ENCODE data around the gene HLA-DMB. TPM values are rescaled to one million over a fixed set of nuclear protein-coding genes. Genes with fewer than 3 reads are reported as not detected.

Gene HLA-DMB
- total and polyA plus RNA-seq, 10 of the 15 experiments (the other 5 are each of a cell fraction or from before 2014, with no cell fraction given), result 114 to 173 (median 150) TPM

DNA sequence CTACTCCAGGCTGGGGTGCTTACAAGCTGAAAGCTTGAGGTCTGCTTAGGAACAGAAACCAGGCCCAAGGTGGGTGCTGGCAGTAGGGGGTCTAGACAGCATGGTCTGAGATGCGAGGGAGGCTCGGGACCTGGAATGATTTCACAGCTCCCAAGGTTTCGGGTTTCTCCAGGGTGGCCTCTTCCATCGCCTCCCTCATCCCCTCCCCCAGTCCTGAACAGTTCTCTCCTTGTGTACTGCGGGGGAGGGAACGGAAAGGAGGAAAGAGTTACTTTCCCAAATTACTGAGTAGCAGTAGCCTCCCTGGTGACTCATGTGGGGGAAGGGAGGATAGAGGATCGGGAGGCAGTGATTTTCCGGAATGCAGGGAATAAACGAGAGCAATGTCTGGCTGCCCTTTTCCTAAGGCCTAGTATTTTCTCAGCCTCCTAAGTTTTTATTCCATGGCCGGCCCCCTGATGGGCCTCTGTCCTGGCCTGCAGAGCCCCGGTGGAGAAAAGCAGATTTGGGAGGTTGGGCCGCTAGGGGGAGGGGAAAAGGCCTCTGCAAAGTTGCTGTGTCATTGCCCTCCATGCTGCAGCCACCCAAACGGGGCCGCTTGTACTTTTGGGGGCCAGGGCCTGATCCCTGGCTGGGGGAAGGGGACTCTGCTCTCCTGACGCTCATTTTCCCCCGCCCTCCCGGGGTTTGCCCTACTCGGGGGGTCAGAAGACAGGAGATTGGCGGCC is 29.0 kb upstream of the HLA-DMB start (continued):
- TF ChIP-seq, protein P1, sequence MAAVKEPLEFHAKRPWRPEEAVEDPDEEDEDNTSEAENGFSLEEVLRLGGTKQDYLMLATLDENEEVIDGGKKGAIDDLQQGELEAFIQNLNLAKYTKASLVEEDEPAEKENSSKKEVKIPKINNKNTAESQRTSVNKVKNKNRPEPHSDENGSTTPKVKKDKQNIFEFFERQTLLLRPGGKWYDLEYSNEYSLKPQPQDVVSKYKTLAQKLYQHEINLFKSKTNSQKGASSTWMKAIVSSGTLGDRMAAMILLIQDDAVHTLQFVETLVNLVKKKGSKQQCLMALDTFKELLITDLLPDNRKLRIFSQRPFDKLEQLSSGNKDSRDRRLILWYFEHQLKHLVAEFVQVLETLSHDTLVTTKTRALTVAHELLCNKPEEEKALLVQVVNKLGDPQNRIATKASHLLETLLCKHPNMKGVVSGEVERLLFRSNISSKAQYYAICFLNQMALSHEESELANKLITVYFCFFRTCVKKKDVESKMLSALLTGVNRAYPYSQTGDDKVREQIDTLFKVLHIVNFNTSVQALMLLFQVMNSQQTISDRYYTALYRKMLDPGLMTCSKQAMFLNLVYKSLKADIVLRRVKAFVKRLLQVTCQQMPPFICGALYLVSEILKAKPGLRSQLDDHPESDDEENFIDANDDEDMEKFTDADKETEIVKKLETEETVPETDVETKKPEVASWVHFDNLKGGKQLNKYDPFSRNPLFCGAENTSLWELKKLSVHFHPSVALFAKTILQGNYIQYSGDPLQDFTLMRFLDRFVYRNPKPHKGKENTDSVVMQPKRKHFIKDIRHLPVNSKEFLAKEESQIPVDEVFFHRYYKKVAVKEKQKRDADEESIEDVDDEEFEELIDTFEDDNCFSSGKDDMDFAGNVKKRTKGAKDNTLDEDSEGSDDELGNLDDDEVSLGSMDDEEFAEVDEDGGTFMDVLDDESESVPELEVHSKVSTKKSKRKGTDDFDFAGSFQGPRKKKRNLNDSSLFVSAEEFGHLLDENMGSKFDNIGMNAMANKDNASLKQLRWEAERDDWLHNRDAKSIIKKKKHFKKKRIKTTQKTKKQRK (IDR thresholded peaks at IDR 0.05; ENCODE audit: low read depth, low read length), result no peak
- TF ChIP-seq IRF4 (IDR thresholded peaks at IDR 0.05; ENCODE audit: low read depth, low read length), result no peak

DNA sequence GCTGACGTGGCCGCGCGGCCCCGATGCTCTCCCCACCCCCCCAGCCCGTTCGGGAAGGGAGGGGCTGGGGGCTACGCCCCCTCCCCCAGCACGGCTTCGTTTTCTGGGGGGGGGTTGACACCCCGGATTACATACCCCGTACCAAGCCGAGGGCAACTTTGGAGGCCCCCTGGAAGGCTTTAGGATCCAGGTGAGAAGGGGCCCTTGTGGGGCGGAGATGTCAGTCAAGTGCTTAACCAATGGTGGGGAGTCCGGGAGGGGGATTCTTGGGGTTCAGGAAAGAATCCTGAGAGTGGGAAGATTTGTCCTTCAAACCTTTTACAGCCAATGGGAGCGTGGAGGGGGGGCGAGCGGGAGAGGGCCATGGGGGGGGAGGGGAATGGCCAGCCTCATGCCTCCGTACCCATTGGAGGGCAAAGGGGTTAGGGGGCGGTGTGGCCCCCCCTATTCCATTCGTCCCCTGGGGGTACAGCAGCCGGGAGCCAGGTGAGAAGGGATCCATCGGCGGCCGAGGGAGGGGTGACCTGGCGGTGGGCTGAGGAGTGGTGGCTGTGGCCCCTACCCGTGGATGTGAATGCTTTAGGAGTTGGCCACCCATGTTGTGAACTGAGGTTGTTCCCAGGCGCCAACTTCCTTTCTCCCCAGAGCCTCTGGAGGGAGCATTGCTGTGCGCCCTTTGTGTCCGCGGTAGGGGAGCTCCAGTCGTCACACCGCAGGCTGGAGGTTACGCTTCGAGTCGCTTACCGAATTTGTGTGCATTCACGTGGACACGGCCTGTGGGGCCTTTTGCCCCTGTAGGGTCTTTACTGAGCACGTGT is 28.2 kb upstream of the HLA-DMB start:
- Histone ChIP-seq H3K36me3 (ENCODE audit: control insufficient read depth in 2 of 2, insufficient read depth in 2 of 2, low read length in 1 of 2) (peaks cover 9 to 13% of the 10 kb centered on the region in 2 experiments), H2AFZ (ENCODE audit: control insufficient read depth, low read depth, low read length) (no peak overlapping the region; the same call in 1 of the 2 replicates), H3K9me3 (replicated peaks; ENCODE audit: control insufficient read depth, insufficient read depth, low read length) (no peaks in the 10 kb centered on the region), H3K4me2 (ENCODE audit: control insufficient read depth, insufficient read depth) (peak overlapping the region; percentile 68), H3K4me3 (peak overlapping the region; percentile 90), H3K27me3 (replicated peaks in 1 of 2; ENCODE audit: control insufficient read depth in 2 of 2, insufficient read depth in 2 of 2, low read length in 1 of 2) (no peaks in the 10 kb centered on the region), H3K79me2 (ENCODE audit: control insufficient read depth, insufficient read depth, low read length) (peaks cover 78% of the 10 kb centered on the region), H3K27ac (ENCODE audit: control insufficient read depth, insufficient read depth) (peak overlapping the region; percentile 100), H3K9ac (ENCODE audit: control insufficient read depth, insufficient read depth, low read length) (peak overlapping the region; percentile 100), H4K20me1 (ENCODE audit: control insufficient read depth, insufficient read depth) (peaks cover 15% of the 10 kb centered on the region), H3K4me1 (ENCODE audit: control insufficient read depth, insufficient read depth, low read length) (peaks cover 8% of the 10 kb centered on the region)
- ATAC-seq (peak; percentile 10), DNase-seq (ENCODE audit: low read depth, low spot score) (no peak), FAIRE-seq (no peak)
- WGBS (ENCODE audit: insufficient coverage, insufficient replicate concordance, low lambda C conversion rate, missing lambda C conversion rate), result 2% methylated on average over 30 of the region's 40 CpGs
- intact Hi-C loops (cut with micrococcal nuclease; ENCODE audit: unreplicated experiment), result no loop called here
- POLR2A ChIA-PET, result interaction anchor here (0.8 to 16.6 kb wide), 19 partner anchors 8 to 347 kb away, joined by 3 to 486 read pairs (median 5); partner anchors contain the start of genes HLA-DMA, HLA-DMB, HLA-DPB1 and PSMB8
- RAD21 ChIA-PET (ENCODE audit: unreplicated experiment), result interaction anchor here (0.9 to 12.2 kb wide), 12 partner anchors 13 to 131 kb away, joined by 3 to 224 read pairs (median 12); partner anchors contain the start of genes HLA-DMA, HLA-DMB, PSMB8 and TAP2
- BruUV-seq (replicated peaks), result no TSS peak
- CTCF ChIA-PET, result interaction anchor here (0.9 to 13.8 kb wide), 7 partner anchors 14 to 131 kb away, joined by 3 to 243 read pairs (median 15); partner anchors contain the start of genes HLA-DMA, HLA-DMB and TAP2
- in situ Hi-C loops (cut with MboI), result loop anchor here (25.0 kb wide), 2 partner anchors 1407 to 1693 kb away; partner anchors contain the start of gene LTA
- SMC1A ChIA-PET (ENCODE audit: uncharacterized antibody, unreplicated experiment), result interaction anchor here (2.2 to 17.2 kb wide), 6 partner anchors 14 to 83 kb away, joined by 8 to 347 read pairs (median 62); partner anchors contain the start of genes HLA-DMA and HLA-DMB
- TF ChIP-seq CREB1 (IDR thresholded peaks at IDR 0.05; ENCODE audit: low read depth) (no peak), BCL11A (IDR thresholded peaks at IDR 0.05; ENCODE audit: low read depth, low read length) (no peak), YBX1 (IDR thresholded peaks at IDR 0.05) (no peak), SMAD5 (IDR thresholded peaks at IDR 0.05; ENCODE audit: low read depth) (peak; percentile 62), HCFC1 (IDR thresholded peaks at IDR 0.05; ENCODE audit: low read length) (no peak), ZNF274 (IDR thresholded peaks at IDR 0.05; ENCODE audit: insufficient read depth, insufficient read length) (no peak)
- TF ChIP-seq, protein P2, sequence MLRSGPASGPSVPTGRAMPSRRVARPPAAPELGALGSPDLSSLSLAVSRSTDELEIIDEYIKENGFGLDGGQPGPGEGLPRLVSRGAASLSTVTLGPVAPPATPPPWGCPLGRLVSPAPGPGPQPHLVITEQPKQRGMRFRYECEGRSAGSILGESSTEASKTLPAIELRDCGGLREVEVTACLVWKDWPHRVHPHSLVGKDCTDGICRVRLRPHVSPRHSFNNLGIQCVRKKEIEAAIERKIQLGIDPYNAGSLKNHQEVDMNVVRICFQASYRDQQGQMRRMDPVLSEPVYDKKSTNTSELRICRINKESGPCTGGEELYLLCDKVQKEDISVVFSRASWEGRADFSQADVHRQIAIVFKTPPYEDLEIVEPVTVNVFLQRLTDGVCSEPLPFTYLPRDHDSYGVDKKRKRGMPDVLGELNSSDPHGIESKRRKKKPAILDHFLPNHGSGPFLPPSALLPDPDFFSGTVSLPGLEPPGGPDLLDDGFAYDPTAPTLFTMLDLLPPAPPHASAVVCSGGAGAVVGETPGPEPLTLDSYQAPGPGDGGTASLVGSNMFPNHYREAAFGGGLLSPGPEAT (IDR thresholded peaks at IDR 0.05; ENCODE audit: low read depth), result no peak
- TF ChIP-seq, protein P3, sequence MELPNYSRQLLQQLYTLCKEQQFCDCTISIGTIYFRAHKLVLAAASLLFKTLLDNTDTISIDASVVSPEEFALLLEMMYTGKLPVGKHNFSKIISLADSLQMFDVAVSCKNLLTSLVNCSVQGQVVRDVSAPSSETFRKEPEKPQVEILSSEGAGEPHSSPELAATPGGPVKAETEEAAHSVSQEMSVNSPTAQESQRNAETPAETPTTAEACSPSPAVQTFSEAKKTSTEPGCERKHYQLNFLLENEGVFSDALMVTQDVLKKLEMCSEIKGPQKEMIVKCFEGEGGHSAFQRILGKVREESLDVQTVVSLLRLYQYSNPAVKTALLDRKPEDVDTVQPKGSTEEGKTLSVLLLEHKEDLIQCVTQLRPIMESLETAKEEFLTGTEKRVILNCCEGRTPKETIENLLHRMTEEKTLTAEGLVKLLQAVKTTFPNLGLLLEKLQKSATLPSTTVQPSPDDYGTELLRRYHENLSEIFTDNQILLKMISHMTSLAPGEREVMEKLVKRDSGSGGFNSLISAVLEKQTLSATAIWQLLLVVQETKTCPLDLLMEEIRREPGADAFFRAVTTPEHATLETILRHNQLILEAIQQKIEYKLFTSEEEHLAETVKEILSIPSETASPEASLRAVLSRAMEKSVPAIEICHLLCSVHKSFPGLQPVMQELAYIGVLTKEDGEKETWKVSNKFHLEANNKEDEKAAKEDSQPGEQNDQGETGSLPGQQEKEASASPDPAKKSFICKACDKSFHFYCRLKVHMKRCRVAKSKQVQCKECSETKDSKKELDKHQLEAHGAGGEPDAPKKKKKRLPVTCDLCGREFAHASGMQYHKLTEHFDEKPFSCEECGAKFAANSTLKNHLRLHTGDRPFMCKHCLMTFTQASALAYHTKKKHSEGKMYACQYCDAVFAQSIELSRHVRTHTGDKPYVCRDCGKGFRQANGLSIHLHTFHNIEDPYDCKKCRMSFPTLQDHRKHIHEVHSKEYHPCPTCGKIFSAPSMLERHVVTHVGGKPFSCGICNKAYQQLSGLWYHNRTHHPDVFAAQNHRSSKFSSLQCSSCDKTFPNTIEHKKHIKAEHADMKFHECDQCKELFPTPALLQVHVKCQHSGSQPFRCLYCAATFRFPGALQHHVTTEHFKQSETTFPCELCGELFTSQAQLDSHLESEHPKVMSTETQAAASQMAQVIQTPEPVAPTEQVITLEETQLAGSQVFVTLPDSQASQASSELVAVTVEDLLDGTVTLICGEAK (IDR thresholded peaks at IDR 0.05; ENCODE audit: borderline replicate concordance), result no peak

All from GM12878 (cell line).